ENCODE measurements around the gene CRB2.

DNA sequence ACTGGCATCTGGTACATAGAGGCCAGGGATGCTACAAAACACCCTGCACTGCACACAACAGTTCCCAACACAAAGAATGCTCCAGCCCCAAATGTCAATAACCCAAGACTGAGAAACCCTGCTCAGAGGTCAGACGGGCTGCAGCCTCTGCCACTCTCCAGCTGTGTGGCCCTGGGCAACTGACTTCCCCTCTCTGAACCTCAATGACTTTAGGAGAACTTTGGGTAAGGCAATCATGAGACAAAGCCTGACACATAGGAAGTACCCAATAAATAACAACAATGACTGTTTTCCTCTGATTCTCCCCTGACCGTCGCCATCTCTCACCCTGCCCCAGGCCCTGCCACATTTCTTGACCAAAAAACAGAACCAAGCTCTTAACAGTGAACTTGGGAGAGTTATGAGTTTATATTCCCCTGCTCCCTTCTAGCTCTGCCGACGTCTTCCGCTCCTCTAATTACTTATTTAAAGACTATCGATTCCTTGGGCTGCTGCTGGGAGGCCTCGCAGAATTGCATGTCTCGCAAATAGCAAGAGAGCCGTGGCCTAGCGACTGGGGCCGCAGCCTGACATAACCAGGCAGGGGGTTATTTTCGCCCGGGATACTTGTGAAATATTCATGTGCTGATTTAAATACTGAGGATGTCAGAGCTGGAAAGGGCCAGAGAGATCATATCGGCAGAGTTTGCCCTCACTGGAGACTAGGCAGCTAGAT is 24.5 kb upstream of the CRB2 start:
- TF ChIP-seq, protein P1, sequence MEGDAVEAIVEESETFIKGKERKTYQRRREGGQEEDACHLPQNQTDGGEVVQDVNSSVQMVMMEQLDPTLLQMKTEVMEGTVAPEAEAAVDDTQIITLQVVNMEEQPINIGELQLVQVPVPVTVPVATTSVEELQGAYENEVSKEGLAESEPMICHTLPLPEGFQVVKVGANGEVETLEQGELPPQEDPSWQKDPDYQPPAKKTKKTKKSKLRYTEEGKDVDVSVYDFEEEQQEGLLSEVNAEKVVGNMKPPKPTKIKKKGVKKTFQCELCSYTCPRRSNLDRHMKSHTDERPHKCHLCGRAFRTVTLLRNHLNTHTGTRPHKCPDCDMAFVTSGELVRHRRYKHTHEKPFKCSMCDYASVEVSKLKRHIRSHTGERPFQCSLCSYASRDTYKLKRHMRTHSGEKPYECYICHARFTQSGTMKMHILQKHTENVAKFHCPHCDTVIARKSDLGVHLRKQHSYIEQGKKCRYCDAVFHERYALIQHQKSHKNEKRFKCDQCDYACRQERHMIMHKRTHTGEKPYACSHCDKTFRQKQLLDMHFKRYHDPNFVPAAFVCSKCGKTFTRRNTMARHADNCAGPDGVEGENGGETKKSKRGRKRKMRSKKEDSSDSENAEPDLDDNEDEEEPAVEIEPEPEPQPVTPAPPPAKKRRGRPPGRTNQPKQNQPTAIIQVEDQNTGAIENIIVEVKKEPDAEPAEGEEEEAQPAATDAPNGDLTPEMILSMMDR (IDR thresholded peaks at IDR 0.05) = no peak
- no peak for TF ChIP-seq POLR2A (IDR thresholded peaks at IDR 0.05)

Measured in body of pancreas (tissue), 4 donors.